Measurements from ENCODE around the gene C19orf12. TPM values are rescaled to one million over a fixed set of nuclear protein-coding genes. Genes with fewer than 3 reads are reported as not detected.

Gene C19orf12
- total and polyA plus RNA-seq, 2 of the 13 experiments (the other 11 are each of a cell fraction or from before 2014, with no cell fraction given), result 17.7 to 34.4 TPM

- ChIA-PET CTCF (ENCODE audit: low intra/inter-chr PET ratio, low total read pairs) (no interaction called here), POLR2A (no interaction called here)
- intact Hi-C loops (cut with micrococcal nuclease; ENCODE audit: unreplicated experiment), result no loop called here
- no peaks in the 10 kb centered on the region for H3K79me2 ChIP-seq (ENCODE audit: insufficient read depth, low read length)
- H4K20me1 ChIP-seq (ENCODE audit: insufficient read depth, low read length), result 0 out of 2 replicates have a peak, but pooled peaks cover 2% of the 10 kb centered on the region
- H3K9ac ChIP-seq (ENCODE audit: insufficient read depth, low read depth, low read length), result no peak overlapping the region
- TF ChIP-seq ZBTB1 (CRISPR knock-in tag; IDR thresholded peaks at IDR 0.05; ENCODE audit: borderline replicate concordance), result no peak
- H3K27ac ChIP-seq (ENCODE audit: extremely low read length, insufficient read depth, low read length), result no peak overlapping the region
- no peaks in the 10 kb centered on the region for H3K36me3 ChIP-seq (replicated peaks in 1 of 2; ENCODE audit: control insufficient read depth in 1 of 2, insufficient read depth in 2 of 2, low read length in 2 of 2)
- WGBS (ENCODE audit: low lambda C conversion rate), result 0% methylated on average over 3 of the region's 11 CpGs
- no peak overlapping the region for H3K4me2 ChIP-seq (ENCODE audit: low read depth, low read length)
- H3K4me1 ChIP-seq (ENCODE audit: insufficient read depth, low read length), result no peaks in the 10 kb centered on the region
- no peak for DNase-seq (ENCODE audit: low spot score)
- H3K9me3 ChIP-seq (ENCODE audit: low read length), result no peaks in the 10 kb centered on the region
- in situ Hi-C loops (cut with HindIII; ENCODE audit: extremely low pct_ligation_motif_present, low pct_unique_long_range_greater_than_20kb), result loop anchor here (25.0 kb wide), 1 partner anchor 925 kb away; no protein-coding TSS in a partner anchor
- no TSS peak for BruUV-seq (replicated peaks)
- no peak overlapping the region for H2AFZ ChIP-seq (ENCODE audit: low read length)
- FAIRE-seq, result no peak
- ATAC-seq, result no peak
- H3K27me3 ChIP-seq (ENCODE audit: control insufficient read depth in 1 of 2, insufficient read depth in 2 of 2, low read length in 2 of 2), result peaks cover 8 to 48% of the 10 kb centered on the region in 2 experiments; a peak in 4 of 5 replicates
- H3K4me3 ChIP-seq (replicated peaks in 1 of 3; ENCODE audit: insufficient read depth in 1 of 3, low read depth in 2 of 3, low read length in 3 of 3), result no peak overlapping the region
These were observed 22.5 kb upstream of the C19orf12 start for GRCh38 chr19:29737461-29738000.

- ATAC-seq (no peak), DNase-seq (ENCODE audit: low spot score) (no peak), FAIRE-seq (no peak)
- POLR2A ChIA-PET, result no interaction called here
- H3K4me3 ChIP-seq (replicated peaks in 1 of 3; ENCODE audit: insufficient read depth in 1 of 3, low read depth in 2 of 3, low read length in 3 of 3), result no peak overlapping the region
- no peaks in the 10 kb centered on the region for H3K36me3 ChIP-seq (replicated peaks in 1 of 2; ENCODE audit: control insufficient read depth in 1 of 2, insufficient read depth in 2 of 2, low read length in 2 of 2)
- H3K27ac ChIP-seq (ENCODE audit: extremely low read length, insufficient read depth, low read length), result no peak overlapping the region
- BruUV-seq (replicated peaks), result no TSS peak
- WGBS (ENCODE audit: low lambda C conversion rate), result 19% methylated on average over 5 of the region's 5 CpGs
- no peaks in the 10 kb centered on the region for H3K9me3 ChIP-seq (ENCODE audit: low read length)
- no peak overlapping the region for H3K4me2 ChIP-seq (ENCODE audit: low read depth, low read length)
- 0 out of 2 replicates have a peak, but pooled peaks cover 2% of the 10 kb centered on the region for H4K20me1 ChIP-seq (ENCODE audit: insufficient read depth, low read length)
- no peak overlapping the region for H2AFZ ChIP-seq (ENCODE audit: low read length)
- intact Hi-C loops (cut with micrococcal nuclease; ENCODE audit: unreplicated experiment) (no loop called here), in situ Hi-C loops (cut with HindIII; ENCODE audit: extremely low pct_ligation_motif_present, low pct_unique_long_range_greater_than_20kb) (loop anchor here (25.0 kb wide), 1 partner anchor 926 kb away; no protein-coding TSS in a partner anchor)
- H3K79me2 ChIP-seq (ENCODE audit: insufficient read depth, low read length), result no peaks in the 10 kb centered on the region
- H3K27me3 ChIP-seq (ENCODE audit: control insufficient read depth in 1 of 2, insufficient read depth in 2 of 2, low read length in 2 of 2), result peaks cover 12 to 53% of the 10 kb centered on the region in 2 experiments; a peak in 4 of 5 replicates
- no peaks in the 10 kb centered on the region for H3K4me1 ChIP-seq (ENCODE audit: insufficient read depth, low read length)
- CTCF ChIA-PET (ENCODE audit: low intra/inter-chr PET ratio, low total read pairs), result no interaction called here
- no peak overlapping the region for H3K9ac ChIP-seq (ENCODE audit: insufficient read depth, low read depth, low read length)
- TF ChIP-seq SKI (IDR thresholded peaks at IDR 0.05; ENCODE audit: partially characterized antibody) (no peak), ZNF350 (CRISPR knock-in tag; IDR thresholded peaks at IDR 0.05; ENCODE audit: borderline replicate concordance, low read depth) (no peak), ZNF12 (CRISPR knock-in tag; IDR thresholded peaks at IDR 0.05) (no peak), ZNF30 (CRISPR knock-in tag; IDR thresholded peaks at IDR 0.05) (no peak), ZSCAN5A (CRISPR knock-in tag; IDR thresholded peaks at IDR 0.05; ENCODE audit: borderline replicate concordance) (no peak), ZNF761 (CRISPR knock-in tag; conservative IDR thresholded peaks at IDR 0.05) (no peak), JUNB (CRISPR knock-in tag; IDR thresholded peaks at IDR 0.05; ENCODE audit: borderline replicate concordance) (no peak), SMARCE1 (IDR thresholded peaks at IDR 0.05; ENCODE audit: borderline replicate concordance) (no peak), HDAC2 (CRISPR knock-in tag; IDR thresholded peaks at IDR 0.05) (no peak), ZNF331 (CRISPR knock-in tag; IDR thresholded peaks at IDR 0.05) (no peak), SKIL (CRISPR knock-in tag; IDR thresholded peaks at IDR 0.05; ENCODE audit: borderline replicate concordance) (no peak), ZNF556 (CRISPR knock-in tag; IDR thresholded peaks at IDR 0.05; ENCODE audit: borderline replicate concordance) (no peak), ZNF121 (CRISPR knock-in tag; IDR thresholded peaks at IDR 0.05) (no peak)
These were observed 20.8 kb upstream of the C19orf12 start for GRCh38 chr19:29735829-29736228.
